NT2/D1 (cell line): ENCODE data around the gene GAPT.

Experiments
- YY1 ChIP-seq: IDR thresholded peaks from 2 replicates; pipeline ENCODE4 v1.6.1; 2011; ENCODE audit not compliant: insufficient read length, insufficient read depth
- ZNF274 ChIP-seq: IDR thresholded peaks from 2 replicates; pipeline ENCODE4 v1.6.1; 2011; ENCODE audit warnings: mild to moderate bottlenecking, low read depth, low read length

GRCh38 chr5:58501778-58502417 lies 10.7 kb downstream of the GAPT start:
- TF ChIP-seq YY1 = no peak
- TF ChIP-seq ZNF274 = no peak
